Measurements from ENCODE around the gene DAB2IP. TPM values are rescaled to one million over a fixed set of nuclear protein-coding genes. Genes with fewer than 3 reads are reported as not detected.

The DAB2IP gene
- total and polyA plus RNA-seq, 2 of the 4 experiments (the other 2 are of a cell fraction) = 5.6 to 17.2 TPM

DNA sequence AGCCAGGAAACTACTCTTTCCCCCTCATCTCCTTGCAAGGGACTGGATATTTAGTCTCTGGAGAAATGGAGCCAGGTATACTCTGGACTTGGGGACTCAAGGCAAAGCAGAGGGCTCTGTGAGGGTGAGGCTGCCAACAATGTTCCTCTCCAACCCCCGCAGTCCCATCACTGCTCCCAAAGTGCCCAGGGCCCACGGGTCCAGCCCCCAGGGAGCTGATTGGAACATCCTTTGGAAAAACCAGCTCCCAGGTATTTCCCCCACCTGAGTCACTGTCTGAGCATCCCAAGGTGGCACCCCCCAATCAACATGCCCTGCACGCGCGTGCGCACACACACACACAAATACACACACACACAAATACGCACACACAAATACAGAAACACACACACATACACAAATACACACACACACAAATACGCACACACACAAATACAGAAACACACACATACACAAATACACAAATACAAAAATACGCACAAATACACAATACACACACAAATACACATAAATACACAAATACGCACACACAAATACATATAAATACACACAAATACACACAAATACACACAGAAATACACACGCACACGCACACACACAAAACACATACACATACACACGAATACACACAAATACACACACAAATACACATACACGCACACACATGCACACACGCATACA lies 137.4 kb downstream of the DAB2IP start:
- CTCF ChIA-PET = no interaction called here
- ATAC-seq (ENCODE audit: low read depth) = no peak
- no peak overlapping the region for H2AK9ac ChIP-seq (replicated peaks; ENCODE audit: low read depth, low read length, poor library complexity)

More for the DNA sequence above, 137.4 kb downstream of the DAB2IP start:
- H3K56ac ChIP-seq (ENCODE audit: extremely low read depth, insufficient read depth, low read length) = no peak overlapping the region
- intact Hi-C loops (cut with micrococcal nuclease) (no loop called here), dilution Hi-C loops (cut with HindIII; ENCODE audit: low sequenced_read_pairs, unreplicated experiment) (no loop called here), in situ Hi-C loops (cut with MboI; ENCODE audit: low sequenced_read_pairs) (no loop called here)
- H2BK20ac ChIP-seq (ENCODE audit: low read depth, low read length) = no peak overlapping the region
- H4K8ac ChIP-seq (ENCODE audit: low read depth in 2 of 2, low read length in 2 of 2) = no peak overlapping the region
- no peak overlapping the region for H3K27ac ChIP-seq (ENCODE audit: insufficient read depth, low read length)
- no peak overlapping the region for H2BK15ac ChIP-seq (ENCODE audit: low read depth, low read length)
- no peaks in the 10 kb centered on the region; the same call in 1 of the 2 replicates for H3K4me1 ChIP-seq (ENCODE audit: control insufficient read depth, insufficient read depth, low read length)
- no peaks in the 10 kb centered on the region for H4K20me1 ChIP-seq (ENCODE audit: insufficient read depth, low read length)
- no peak overlapping the region for H2AFZ ChIP-seq (replicated peaks; ENCODE audit: low read length, poor library complexity)
- TF ChIP-seq NFE2L2 (IDR thresholded peaks at IDR 0.05; ENCODE audit: low read depth, low read length) (no peak), USF2 (IDR thresholded peaks at IDR 0.05; ENCODE audit: low read depth, low read length) (no peak), POLR2A (IDR thresholded peaks at IDR 0.05; ENCODE audit: low read depth, low read length) (no peak), MAFK (IDR thresholded peaks at IDR 0.05; ENCODE audit: low read depth, low read length) (no peak), ELK1 (IDR thresholded peaks at IDR 0.05; ENCODE audit: borderline replicate concordance, low read depth, low read length) (no peak), BHLHE40 (IDR thresholded peaks at IDR 0.05; ENCODE audit: low read depth, low read length) (no peak), RAD21 (IDR thresholded peaks at IDR 0.05; ENCODE audit: low read length) (no peak), CHD1 (IDR thresholded peaks at IDR 0.05; ENCODE audit: low read depth, low read length) (no peak)
- TF ChIP-seq, protein P1, sequence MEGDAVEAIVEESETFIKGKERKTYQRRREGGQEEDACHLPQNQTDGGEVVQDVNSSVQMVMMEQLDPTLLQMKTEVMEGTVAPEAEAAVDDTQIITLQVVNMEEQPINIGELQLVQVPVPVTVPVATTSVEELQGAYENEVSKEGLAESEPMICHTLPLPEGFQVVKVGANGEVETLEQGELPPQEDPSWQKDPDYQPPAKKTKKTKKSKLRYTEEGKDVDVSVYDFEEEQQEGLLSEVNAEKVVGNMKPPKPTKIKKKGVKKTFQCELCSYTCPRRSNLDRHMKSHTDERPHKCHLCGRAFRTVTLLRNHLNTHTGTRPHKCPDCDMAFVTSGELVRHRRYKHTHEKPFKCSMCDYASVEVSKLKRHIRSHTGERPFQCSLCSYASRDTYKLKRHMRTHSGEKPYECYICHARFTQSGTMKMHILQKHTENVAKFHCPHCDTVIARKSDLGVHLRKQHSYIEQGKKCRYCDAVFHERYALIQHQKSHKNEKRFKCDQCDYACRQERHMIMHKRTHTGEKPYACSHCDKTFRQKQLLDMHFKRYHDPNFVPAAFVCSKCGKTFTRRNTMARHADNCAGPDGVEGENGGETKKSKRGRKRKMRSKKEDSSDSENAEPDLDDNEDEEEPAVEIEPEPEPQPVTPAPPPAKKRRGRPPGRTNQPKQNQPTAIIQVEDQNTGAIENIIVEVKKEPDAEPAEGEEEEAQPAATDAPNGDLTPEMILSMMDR (conservative IDR thresholded peaks at IDR 0.05; ENCODE audit: low read depth, low read length) = no peak
- no peak for DNase-seq
- no peak overlapping the region for H3K4me2 ChIP-seq (ENCODE audit: low read depth, low read length)
- no peak overlapping the region for H3K4me3 ChIP-seq (ENCODE audit: insufficient read depth, low read depth, low read length)
- no peak overlapping the region for H2BK120ac ChIP-seq (ENCODE audit: low read depth, low read length)
- H3K79me1 ChIP-seq (ENCODE audit: low read depth in 1 of 2, low read length in 2 of 2) = no peaks in the 10 kb centered on the region
- H4K91ac ChIP-seq (ENCODE audit: insufficient read depth, low read depth, low read length) = no peak overlapping the region
- no peak overlapping the region for H3K4ac ChIP-seq (ENCODE audit: low read depth, low read length)
- no peaks in the 10 kb centered on the region for H3K9me1 ChIP-seq (ENCODE audit: insufficient read depth, low read length)
- no peak overlapping the region for H3K9ac ChIP-seq (ENCODE audit: low read depth, low read length)
- H2AK5ac ChIP-seq (ENCODE audit: low read depth, low read length) = no peak overlapping the region
- no peak overlapping the region for H4K5ac ChIP-seq (ENCODE audit: low read depth, low read length)
- BruUV-seq (replicated peaks) = no TSS peak
- no peak overlapping the region for H3K23ac ChIP-seq (ENCODE audit: low read depth, low read length)
- H3K9me3 ChIP-seq (ENCODE audit: control insufficient read depth, insufficient read depth, low read length) = no peaks in the 10 kb centered on the region
- POLR2A ChIA-PET (ENCODE audit: unreplicated experiment) = no interaction called here
- 88 to 100% methylated on average over 4 to 12 of the region's 15 CpGs for WGBS, 2 experiments (ENCODE audit: extremely low coverage in 2 of 2, insufficient read length in 1 of 2)
- no peaks in the 10 kb centered on the region for H3K27me3 ChIP-seq (ENCODE audit: control insufficient read depth, insufficient read depth, low read length)
- no peak overlapping the region for H3K14ac ChIP-seq (replicated peaks; ENCODE audit: low read depth, low read length)
- peaks cover 12% of the 10 kb centered on the region; the same call in 1 of the 2 replicates for H3K36me3 ChIP-seq (ENCODE audit: control insufficient read depth, insufficient read depth, low read length)
- H2BK5ac ChIP-seq (ENCODE audit: low read depth, low read length, poor library complexity, severe bottlenecking) = no peak overlapping the region
- no peak overlapping the region for H3K18ac ChIP-seq (ENCODE audit: low read depth, low read length)
